Upper lobe of left lung (tissue), 6 donors: ENCODE results near the gene EXOC4. TPM values are rescaled to one million over a fixed set of nuclear protein-coding genes. Genes with fewer than 3 reads are reported as not detected.

Experiments used
- ATAC-seq, 2 donors: fragments of 200-7000 bp; cut with Tn5 transposase; one replicate each; pipeline ENCODE4 v1.9.1; 2022; ENCODE audit warnings: mild to moderate bottlenecking in 2 of 2, moderate library complexity in 2 of 2; ENCODE audit not compliant: low FRiP score in 2 of 2
- DNase-seq, 2 donors: peaks; one replicate each; pipeline ENCODE4 v3.0.0-alpha.2; 2019 to 2020
- H3K27ac ChIP-seq, 4 donors: fragments of 200-600 bp; sonication (generic); one replicate each; pipeline ENCODE4 v1.5.1; 2016 to 2019
- H3K27me3 ChIP-seq, 4 donors: fragments of 200-600 bp; sonication (generic); one replicate each; pipeline ENCODE4 v1.5.1; 2017 to 2019
- H3K36me3 ChIP-seq, 4 donors: fragments of 200-600 bp; sonication (generic); one replicate each; pipeline ENCODE4 v1.5.1; 2016 to 2019
- H3K4me1 ChIP-seq, 4 donors: fragments of 200-600 bp; sonication (generic); one replicate each; pipeline ENCODE4 v1.5.1; 2018 to 2019
- H3K4me3 ChIP-seq, 4 donors: fragments of 200-600 bp; sonication (generic); one replicate each; pipeline ENCODE4 v1.5.1; 2017 to 2019; ENCODE audit warnings: mild to moderate bottlenecking in 2 of 4, moderate library complexity in 1 of 4
- H3K9me3 ChIP-seq, 4 donors: fragments of 200-600 bp; sonication (generic); one replicate each; pipeline ENCODE4 v1.5.1; 2018 to 2019
- EP300 ChIP-seq, 4 donors: sonication (generic); formaldehyde crosslinking; IDR thresholded peaks; one replicate each; pipeline ENCODE4 v1.5.1; 2017; ENCODE audit warnings: antibody characterized with exemption in 4 of 4, control low read depth in 2 of 4
- POLR2A ChIP-seq, 4 donors: fragments of 450-650 bp; IDR thresholded peaks; one replicate each; pipeline ENCODE4 v1.5.1; 2016 to 2017; ENCODE audit warnings: antibody characterized with exemption in 4 of 4, mild to moderate bottlenecking in 2 of 4
- POLR2AphosphoS5 ChIP-seq, 2 donors: sonication (generic); formaldehyde crosslinking; IDR thresholded peaks; one replicate each; pipeline ENCODE4 v1.5.1; 2017; ENCODE audit warnings: antibody characterized with exemption in 2 of 2
- WGBS, 2 donors: methylation state at CpG; one replicate each; pipeline ENCODE4 v1.1.5; 2017 to 2018; 5-methylcytosine and 5-hydroxymethylcytosine counted together
- total RNA-seq, 6 donors: library from RNA; depleted of rRNA in 4 of 6; stranded (reverse); fragments of >200 nt in 4 of 6; gene quantifications; one replicate each; pipeline versions ENCODE4 v1.1.0 to v1.2.1, GENCODE V29; 2016 to 2021
- TF ChIP-seq, protein P1 (sequence below), 6 experiments: fragments of 450-650 bp in 4 of 6; fragments of 200-600 bp in 2 of 6; sonication (generic) in 2 of 6; IDR thresholded peaks; one replicate each; pipeline ENCODE4 v1.5.1; 2016 to 2019; ENCODE audit warnings: antibody characterized with exemption in 6 of 6
- donor health status: DM: no; HTN: no; CAD: no; lungs with moderate emphysema.
- donor health status: DM: no; HTN: yes; CAD: no; lungs with severe emphysema.

Gene EXOC4
- total RNA-seq, 6 donors from 2014 or later = 56.3 to 325 (median 99.4) TPM

GRCh38 chr7:133571076-133571475 is 318.2 kb downstream of the EXOC4 start:
- Histone ChIP-seq H3K4me1 (no peaks in the 10 kb centered on the region), H3K9me3 (no peaks in the 10 kb centered on the region), H3K27me3 (no peaks in the 10 kb centered on the region), H3K27ac (no peak overlapping the region), H3K4me3 (no peak overlapping the region), H3K36me3 (no peaks in the 10 kb centered on the region)
- TF ChIP-seq EP300 (IDR thresholded peaks at IDR 0.05) (no peak), POLR2A (IDR thresholded peaks at IDR 0.05) (no peak), POLR2AphosphoS5 (IDR thresholded peaks at IDR 0.05) (no peak)
- TF ChIP-seq, protein P1, sequence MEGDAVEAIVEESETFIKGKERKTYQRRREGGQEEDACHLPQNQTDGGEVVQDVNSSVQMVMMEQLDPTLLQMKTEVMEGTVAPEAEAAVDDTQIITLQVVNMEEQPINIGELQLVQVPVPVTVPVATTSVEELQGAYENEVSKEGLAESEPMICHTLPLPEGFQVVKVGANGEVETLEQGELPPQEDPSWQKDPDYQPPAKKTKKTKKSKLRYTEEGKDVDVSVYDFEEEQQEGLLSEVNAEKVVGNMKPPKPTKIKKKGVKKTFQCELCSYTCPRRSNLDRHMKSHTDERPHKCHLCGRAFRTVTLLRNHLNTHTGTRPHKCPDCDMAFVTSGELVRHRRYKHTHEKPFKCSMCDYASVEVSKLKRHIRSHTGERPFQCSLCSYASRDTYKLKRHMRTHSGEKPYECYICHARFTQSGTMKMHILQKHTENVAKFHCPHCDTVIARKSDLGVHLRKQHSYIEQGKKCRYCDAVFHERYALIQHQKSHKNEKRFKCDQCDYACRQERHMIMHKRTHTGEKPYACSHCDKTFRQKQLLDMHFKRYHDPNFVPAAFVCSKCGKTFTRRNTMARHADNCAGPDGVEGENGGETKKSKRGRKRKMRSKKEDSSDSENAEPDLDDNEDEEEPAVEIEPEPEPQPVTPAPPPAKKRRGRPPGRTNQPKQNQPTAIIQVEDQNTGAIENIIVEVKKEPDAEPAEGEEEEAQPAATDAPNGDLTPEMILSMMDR (IDR thresholded peaks at IDR 0.05) = no peak
- ATAC-seq = no peak
- WGBS, 2 donors = 73 to 78% methylated on average over 3 of the region's 3 CpGs
- no peak for DNase-seq

- no peaks in the 10 kb centered on the region for H3K9me3 ChIP-seq
- H3K27ac ChIP-seq = no peak overlapping the region
- no peaks in the 10 kb centered on the region for H3K4me1 ChIP-seq
- H3K4me3 ChIP-seq = no peak overlapping the region
- TF ChIP-seq POLR2AphosphoS5 (IDR thresholded peaks at IDR 0.05) = no peak
- TF ChIP-seq EP300 (IDR thresholded peaks at IDR 0.05) = no peak
- TF ChIP-seq, protein P1 (IDR thresholded peaks at IDR 0.05) = no peak
- TF ChIP-seq POLR2A (IDR thresholded peaks at IDR 0.05) = no peak
- H3K36me3 ChIP-seq = no peaks in the 10 kb centered on the region
- no peaks in the 10 kb centered on the region for H3K27me3 ChIP-seq
- ATAC-seq = no peak
- DNase-seq = no peak
Observed at GRCh38 chr7:133572087-133572486, 319.2 kb downstream of the EXOC4 start.

DNA sequence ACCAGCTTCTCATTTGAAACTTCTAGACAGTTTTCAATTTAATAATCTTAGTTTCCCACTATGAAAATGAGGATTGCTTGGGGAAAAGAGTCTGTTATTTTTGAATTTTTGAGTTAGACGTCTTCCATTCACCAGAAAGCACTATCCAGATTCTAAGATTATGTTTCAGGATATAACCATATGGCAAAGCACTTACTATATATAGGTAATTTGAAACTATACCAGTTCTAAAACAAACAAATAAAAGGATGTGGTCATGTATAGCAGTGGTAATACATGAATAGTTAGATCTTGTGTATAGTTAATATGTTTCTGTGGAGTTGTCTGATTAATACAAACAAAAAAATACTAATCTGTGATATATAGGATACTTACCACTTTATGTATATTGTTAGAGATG is 320.0 kb downstream of the EXOC4 start:
- Histone ChIP-seq H3K36me3 (no peaks in the 10 kb centered on the region), H3K4me3 (no peak overlapping the region), H3K9me3 (no peaks in the 10 kb centered on the region), H3K4me1 (no peaks in the 10 kb centered on the region), H3K27me3 (no peaks in the 10 kb centered on the region), H3K27ac (no peak overlapping the region)
- DNase-seq = no peak
- TF ChIP-seq POLR2A (IDR thresholded peaks at IDR 0.05) = no peak
- TF ChIP-seq, protein P1 (IDR thresholded peaks at IDR 0.05) = no peak
- TF ChIP-seq EP300 (IDR thresholded peaks at IDR 0.05) = no peak
- no peak for TF ChIP-seq POLR2AphosphoS5 (IDR thresholded peaks at IDR 0.05)
- WGBS, 2 donors = 89 to 100% methylated on average over 1 of the region's 1 CpG
- no peak for ATAC-seq

DNA sequence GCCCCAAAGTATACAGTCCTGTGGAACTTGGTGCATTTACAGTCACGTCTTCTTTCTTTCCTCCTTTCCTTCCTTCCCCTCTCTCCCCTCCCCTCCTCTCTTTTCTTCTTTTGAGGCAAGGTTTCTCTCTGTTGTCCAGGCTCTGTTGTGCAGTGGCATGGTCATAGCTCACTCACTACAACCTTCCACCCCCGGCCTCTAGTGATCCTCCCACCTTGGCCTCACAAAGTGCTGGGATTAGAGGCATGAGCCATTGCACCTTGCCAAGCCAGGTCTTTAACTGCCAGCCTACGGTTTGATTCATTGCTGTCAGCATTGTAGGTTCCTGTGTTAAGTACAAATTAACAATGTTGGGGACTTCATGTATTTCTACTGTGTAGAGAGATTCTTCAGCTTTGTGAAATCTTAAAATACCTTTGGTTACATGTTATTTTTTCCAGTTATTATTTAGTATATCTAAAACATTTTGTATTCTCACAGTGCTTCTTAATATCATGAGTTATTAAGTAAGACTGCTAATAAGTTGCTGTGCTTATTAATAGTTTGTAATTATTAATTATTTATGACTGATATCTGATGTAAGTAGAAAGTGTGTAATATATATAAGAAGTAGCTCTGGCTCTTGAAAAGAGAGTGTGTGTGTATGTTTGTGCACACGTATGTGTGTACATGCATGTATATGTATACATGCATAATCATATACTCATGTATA is 320.8 kb downstream of the EXOC4 start:
- DNase-seq (no peak), ATAC-seq (no peak)
- Histone ChIP-seq H3K4me3 (no peak overlapping the region), H3K9me3 (no peaks in the 10 kb centered on the region), H3K27ac (no peak overlapping the region), H3K27me3 (no peaks in the 10 kb centered on the region), H3K36me3 (no peaks in the 10 kb centered on the region), H3K4me1 (no peaks in the 10 kb centered on the region)
- WGBS, 2 donors = 83 to 90% methylated on average over 4 of the region's 4 CpGs
- TF ChIP-seq EP300 (IDR thresholded peaks at IDR 0.05) = no peak
- no peak for TF ChIP-seq POLR2AphosphoS5 (IDR thresholded peaks at IDR 0.05)
- TF ChIP-seq POLR2A (IDR thresholded peaks at IDR 0.05) = no peak
- TF ChIP-seq, protein P1 (IDR thresholded peaks at IDR 0.05) = no peak
